ENCODE measurements around the gene PARK7. TPM values are rescaled to one million over a fixed set of nuclear protein-coding genes. Genes with fewer than 3 reads are reported as not detected.

PARK7 gene
- total RNA-seq, 2 experiments from 2014 or later: 261 to 275 TPM

DNA sequence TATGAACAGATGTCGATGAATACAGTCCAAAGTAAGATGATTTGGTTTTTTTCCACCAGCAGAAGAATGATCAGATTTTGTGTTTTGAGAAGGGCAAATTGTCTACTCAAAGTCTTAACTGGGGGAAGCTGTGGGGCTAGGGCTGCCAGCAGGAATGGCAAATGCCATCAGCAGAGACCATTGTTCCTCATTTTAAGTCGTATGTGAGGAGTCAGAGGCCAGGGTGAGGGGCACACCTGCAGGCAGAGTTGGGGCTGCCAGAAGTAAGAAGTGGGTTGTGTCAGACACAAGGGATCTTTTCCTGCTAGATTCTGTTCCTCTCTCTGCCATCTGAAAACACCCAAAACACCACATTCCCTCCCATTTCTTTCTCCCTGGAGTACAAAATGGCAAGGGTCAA, 8.7 kb downstream of the PARK7 start:
- H3K4me3 Mint-ChIP-seq: no peak overlapping the region
- POLR2A ChIA-PET: interaction anchor here (1.4 kb wide), 1 partner anchor 9 kb away, joined by 6 read pairs; the partner anchor contains the start of gene PARK7

DNA sequence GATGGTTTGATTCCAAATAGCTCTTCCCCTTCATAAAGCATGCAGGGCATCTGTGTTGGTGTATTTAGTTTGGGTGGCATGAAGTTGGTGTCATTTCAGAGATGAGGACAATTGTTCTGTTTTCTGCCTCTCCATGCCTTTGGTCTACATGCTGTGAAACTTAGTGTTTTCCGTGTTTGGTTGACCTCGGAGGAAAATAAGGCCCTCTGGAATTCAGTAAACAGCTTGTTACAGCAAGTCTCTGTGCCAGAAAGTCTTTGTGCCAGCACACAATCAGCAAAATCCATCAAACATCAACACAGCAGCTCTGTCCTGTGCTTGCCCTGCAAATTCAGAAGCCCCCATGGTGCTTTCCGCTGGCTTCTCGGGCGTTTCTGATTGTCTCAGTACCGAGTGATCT, 9.5 kb downstream of the PARK7 start:
- Mint-ChIP-seq H3K9me3 (no peaks in the 10 kb centered on the region), H3K27me3 (no peaks in the 10 kb centered on the region), H3K36me3 (ENCODE audit: low read depth) (peaks cover 63% of the 10 kb centered on the region), H3K4me3 (no peak overlapping the region), H3K27ac (no peak overlapping the region), H3K4me1 (peaks cover 20% of the 10 kb centered on the region)
- ChIA-PET CTCF (no interaction called here), POLR2A (interaction anchor here (1.4 kb wide), 1 partner anchor 9 kb away, joined by 6 read pairs; the partner anchor contains the start of gene PARK7)
- DNase-seq: no peak

More for the DNA sequence above, 8.7 kb downstream of the PARK7 start:
- no peak overlapping the region for H3K27ac Mint-ChIP-seq
- no peaks in the 10 kb centered on the region for H3K9me3 Mint-ChIP-seq
- DNase-seq: no peak
- peaks cover 66% of the 10 kb centered on the region for H3K36me3 Mint-ChIP-seq (ENCODE audit: low read depth)
- CTCF ChIA-PET: no interaction called here
- no peaks in the 10 kb centered on the region for H3K27me3 Mint-ChIP-seq
- H3K4me1 Mint-ChIP-seq: peaks cover 24% of the 10 kb centered on the region

DNA sequence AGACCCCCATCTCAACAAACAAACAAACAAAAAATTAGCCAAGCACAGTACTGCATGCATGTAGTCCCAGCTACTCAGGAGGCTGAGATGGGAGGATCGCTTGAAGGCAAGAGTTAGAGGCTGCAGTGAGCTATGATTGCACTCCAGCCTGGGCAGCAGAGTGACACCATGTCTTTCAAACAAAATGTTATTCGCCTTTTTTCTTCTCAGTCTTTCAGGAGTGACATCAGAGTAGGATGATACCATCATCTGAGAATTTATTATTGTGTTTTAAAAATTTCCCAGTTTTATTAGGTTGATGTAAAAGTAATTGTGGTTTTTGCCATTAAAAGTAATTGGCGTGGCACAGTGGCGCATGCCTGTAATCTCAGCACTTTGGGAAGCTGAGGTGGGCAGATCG, 10.8 kb downstream of the PARK7 start:
- ChIA-PET CTCF (interaction anchor here (0.6 to 2.1 kb wide), 3 partner anchors 9 to 201 kb away, joined by 3 to 4 read pairs (median 3); no protein-coding TSS in a partner anchor), POLR2A (interaction anchor here (1.4 kb wide), 1 partner anchor 10 kb away, joined by 7 read pairs; the partner anchor contains the start of gene PARK7)
- H3K27ac Mint-ChIP-seq: no peak overlapping the region
- no peak overlapping the region for H3K4me3 Mint-ChIP-seq
- no peaks in the 10 kb centered on the region for H3K27me3 Mint-ChIP-seq
- H3K9me3 Mint-ChIP-seq: no peaks in the 10 kb centered on the region
- H3K4me1 Mint-ChIP-seq: peaks cover 10% of the 10 kb centered on the region
- H3K36me3 Mint-ChIP-seq (ENCODE audit: low read depth): peaks cover 58% of the 10 kb centered on the region
- DNase-seq: no peak

DNA sequence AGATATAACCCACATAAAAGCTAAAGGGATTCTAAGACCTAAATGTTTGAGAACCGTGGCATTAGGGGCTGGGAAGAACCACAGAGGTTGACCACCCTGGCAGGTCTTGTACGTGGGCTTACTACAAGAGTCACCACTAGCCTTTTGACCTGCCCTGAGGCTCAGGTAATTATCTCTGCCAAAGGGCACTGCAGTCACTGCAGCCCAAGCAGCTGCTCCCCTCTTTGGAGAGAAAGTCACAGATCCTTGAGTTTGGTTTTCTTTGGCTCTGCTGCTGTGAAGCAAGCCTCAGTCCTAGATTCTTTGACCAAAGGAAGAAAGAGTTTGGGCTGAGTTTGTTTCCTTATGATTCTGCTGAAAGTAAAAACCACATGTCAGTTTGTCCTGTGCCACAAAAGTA, 11.6 kb downstream of the PARK7 start:
- peaks cover 5% of the 10 kb centered on the region for H3K4me1 Mint-ChIP-seq
- no peaks in the 10 kb centered on the region for H3K9me3 Mint-ChIP-seq
- no peak overlapping the region for H3K27ac Mint-ChIP-seq
- H3K4me3 Mint-ChIP-seq: no peak overlapping the region
- no peak for DNase-seq
- ChIA-PET POLR2A (interaction anchor here (1.4 kb wide), 1 partner anchor 11 kb away, joined by 7 read pairs; the partner anchor contains the start of gene PARK7), CTCF (interaction anchor here (0.6 to 2.1 kb wide), 3 partner anchors 9 to 200 kb away, joined by 3 to 4 read pairs (median 3); no protein-coding TSS in a partner anchor)
- H3K27me3 Mint-ChIP-seq: no peaks in the 10 kb centered on the region
- H3K36me3 Mint-ChIP-seq (ENCODE audit: low read depth): peaks cover 58% of the 10 kb centered on the region

DNA sequence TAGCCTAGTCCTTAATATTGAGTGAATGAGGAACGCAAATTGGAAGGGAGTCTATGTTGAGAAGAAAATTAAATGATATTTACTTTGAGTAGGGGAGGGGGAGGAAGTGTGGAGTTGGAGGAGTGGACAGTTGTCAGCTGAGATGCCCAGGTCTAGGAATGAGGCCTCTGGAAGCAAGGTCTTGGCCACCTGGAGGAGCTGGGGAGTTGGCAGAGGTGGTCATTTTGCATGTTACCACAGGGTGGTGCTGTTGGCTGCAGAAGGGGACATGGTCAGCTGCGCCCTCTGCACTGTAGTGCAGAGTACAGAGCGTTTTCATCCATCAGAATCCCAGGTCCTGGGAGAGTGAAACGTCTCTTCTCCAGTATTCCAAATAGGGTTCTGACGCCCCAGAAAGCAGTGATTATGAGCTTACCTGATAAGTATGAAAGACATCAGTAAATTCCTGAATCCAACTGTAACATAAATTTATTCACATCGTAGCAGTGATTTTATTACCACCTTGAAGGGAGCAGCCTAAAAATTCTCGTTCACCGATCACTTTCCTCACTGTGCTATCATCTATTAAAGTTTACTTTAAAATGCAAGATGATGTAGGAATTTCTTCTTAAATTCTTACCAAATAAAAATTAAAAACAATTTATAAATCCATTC, 13.8 kb downstream of the PARK7 start:
- H3K4me1 Mint-ChIP-seq: peaks cover 8% of the 10 kb centered on the region
- H3K4me3 Mint-ChIP-seq: no peak overlapping the region
- peak; percentile 37 for DNase-seq
- peak overlapping the region; percentile 34 for H3K27ac Mint-ChIP-seq
- H3K9me3 Mint-ChIP-seq: no peaks in the 10 kb centered on the region
- ChIA-PET POLR2A (interaction anchor here (1.0 to 1.9 kb wide), 3 partner anchors 12 to 26 kb away, joined by 3 to 5 read pairs (median 4); partner anchors contain the start of gene PARK7), CTCF (interaction anchor here (0.6 to 2.8 kb wide), 20 partner anchors 8 to 374 kb away, joined by 3 to 20 read pairs (median 4); no protein-coding TSS in a partner anchor)
- H3K36me3 Mint-ChIP-seq (ENCODE audit: low read depth): peaks cover 57% of the 10 kb centered on the region
- H3K27me3 Mint-ChIP-seq: no peaks in the 10 kb centered on the region

DNA sequence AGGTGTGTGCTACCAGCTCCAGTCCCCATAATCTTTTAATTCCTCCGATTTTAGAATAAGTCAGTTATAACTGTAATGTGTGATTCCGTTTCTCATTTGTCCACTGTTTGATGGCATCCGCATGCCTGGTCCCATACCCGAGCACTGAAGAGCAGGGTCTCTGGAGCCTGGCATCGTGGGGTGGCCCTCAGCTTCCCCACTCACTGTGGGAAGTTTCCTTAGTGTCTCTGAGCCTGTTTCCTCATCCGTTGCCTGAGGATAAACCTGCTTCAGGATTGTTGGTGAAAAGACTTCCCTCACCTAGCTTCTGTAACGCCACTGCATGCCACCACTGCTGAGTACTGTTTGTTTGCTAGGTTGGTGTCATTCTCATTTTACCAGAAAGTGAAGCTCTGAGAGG, 19.5 kb downstream of the PARK7 start:
- Mint-ChIP-seq H3K4me3 (no peak overlapping the region), H3K27ac (peak overlapping the region; percentile 7), H3K4me1 (peaks cover 9% of the 10 kb centered on the region), H3K27me3 (no peaks in the 10 kb centered on the region), H3K36me3 (ENCODE audit: low read depth) (peaks cover 63% of the 10 kb centered on the region), H3K9me3 (no peaks in the 10 kb centered on the region)
- DNase-seq: no peak
- ChIA-PET CTCF (interaction anchor here (0.7 to 3.6 kb wide), 6 partner anchors 8 to 368 kb away, joined by 3 to 14 read pairs (median 4); partner anchors contain the start of gene TNFRSF9), POLR2A (no interaction called here)

DNA sequence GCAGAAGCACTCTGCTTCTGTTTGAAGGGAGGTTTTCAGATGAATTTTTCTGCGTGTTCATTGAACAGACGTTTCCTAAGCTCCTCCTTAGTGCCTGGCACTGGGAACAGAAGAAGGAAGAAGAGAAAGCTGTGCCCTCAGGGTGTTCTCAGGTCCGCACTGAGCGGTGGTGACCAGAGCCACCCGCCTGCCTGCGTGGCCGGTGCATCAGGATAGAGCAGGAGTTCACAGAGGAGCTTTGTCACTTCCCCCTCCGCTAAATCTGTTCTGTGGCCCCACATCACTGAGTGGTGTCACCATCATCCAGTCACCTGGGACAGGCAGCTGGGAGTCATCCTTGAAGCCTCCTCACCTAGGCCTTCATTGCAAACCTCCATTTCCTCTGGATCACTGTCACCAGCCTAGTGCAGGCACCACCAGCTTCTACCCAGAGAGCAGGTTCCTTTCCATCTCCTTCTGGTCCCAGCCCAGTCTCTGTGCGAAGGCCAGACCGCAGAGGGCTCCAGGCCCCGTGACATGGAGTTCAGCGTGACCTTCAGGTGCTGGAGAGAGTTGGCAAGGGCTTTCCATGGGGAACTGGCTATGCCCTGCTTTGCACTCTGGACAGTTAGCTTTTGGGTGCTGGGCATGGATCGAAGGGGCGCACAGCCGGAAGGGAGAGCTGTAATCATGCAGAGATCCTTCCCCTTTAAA, 21.7 kb downstream of the PARK7 start:
- DNase-seq: no peak
- POLR2A ChIA-PET: interaction anchor here (1.1 to 1.4 kb wide), 2 partner anchors 22 to 367 kb away, joined by 3 to 4 read pairs; partner anchors contain the start of gene PARK7
- Mint-ChIP-seq H3K4me1 (peaks cover 15% of the 10 kb centered on the region), H3K27me3 (no peaks in the 10 kb centered on the region), H3K9me3 (no peaks in the 10 kb centered on the region), H3K36me3 (ENCODE audit: low read depth) (peaks cover 70% of the 10 kb centered on the region), H3K27ac (no peak overlapping the region), H3K4me3 (no peak overlapping the region)
- CTCF ChIA-PET: interaction anchor here (0.6 to 3.6 kb wide), 10 partner anchors 8 to 865 kb away, joined by 3 to 20 read pairs (median 4); partner anchors contain the start of gene TNFRSF9

DNA sequence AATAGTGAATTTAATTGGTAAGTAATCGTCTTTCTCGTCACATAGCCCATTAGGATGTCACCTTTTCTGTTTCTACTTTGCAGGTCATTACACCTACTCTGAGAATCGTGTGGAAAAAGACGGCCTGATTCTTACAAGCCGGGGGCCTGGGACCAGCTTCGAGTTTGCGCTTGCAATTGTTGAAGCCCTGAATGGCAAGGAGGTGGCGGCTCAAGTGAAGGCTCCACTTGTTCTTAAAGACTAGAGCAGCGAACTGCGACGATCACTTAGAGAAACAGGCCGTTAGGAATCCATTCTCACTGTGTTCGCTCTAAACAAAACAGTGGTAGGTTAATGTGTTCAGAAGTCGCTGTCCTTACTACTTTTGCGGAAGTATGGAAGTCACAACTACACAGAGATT, 23.3 kb downstream of the PARK7 start:
- peaks cover 14% of the 10 kb centered on the region for H3K4me1 Mint-ChIP-seq
- CTCF ChIA-PET: interaction anchor here (3.0 kb wide), 1 partner anchor 9 kb away, joined by 20 read pairs; no protein-coding TSS in a partner anchor
- no peak for DNase-seq
- no peak overlapping the region for H3K27ac Mint-ChIP-seq
- H3K9me3 Mint-ChIP-seq: no peaks in the 10 kb centered on the region
- POLR2A ChIA-PET: no interaction called here
- H3K27me3 Mint-ChIP-seq: no peaks in the 10 kb centered on the region
- H3K4me3 Mint-ChIP-seq: no peak overlapping the region
- H3K36me3 Mint-ChIP-seq (ENCODE audit: low read depth): peaks cover 62% of the 10 kb centered on the region

DNA sequence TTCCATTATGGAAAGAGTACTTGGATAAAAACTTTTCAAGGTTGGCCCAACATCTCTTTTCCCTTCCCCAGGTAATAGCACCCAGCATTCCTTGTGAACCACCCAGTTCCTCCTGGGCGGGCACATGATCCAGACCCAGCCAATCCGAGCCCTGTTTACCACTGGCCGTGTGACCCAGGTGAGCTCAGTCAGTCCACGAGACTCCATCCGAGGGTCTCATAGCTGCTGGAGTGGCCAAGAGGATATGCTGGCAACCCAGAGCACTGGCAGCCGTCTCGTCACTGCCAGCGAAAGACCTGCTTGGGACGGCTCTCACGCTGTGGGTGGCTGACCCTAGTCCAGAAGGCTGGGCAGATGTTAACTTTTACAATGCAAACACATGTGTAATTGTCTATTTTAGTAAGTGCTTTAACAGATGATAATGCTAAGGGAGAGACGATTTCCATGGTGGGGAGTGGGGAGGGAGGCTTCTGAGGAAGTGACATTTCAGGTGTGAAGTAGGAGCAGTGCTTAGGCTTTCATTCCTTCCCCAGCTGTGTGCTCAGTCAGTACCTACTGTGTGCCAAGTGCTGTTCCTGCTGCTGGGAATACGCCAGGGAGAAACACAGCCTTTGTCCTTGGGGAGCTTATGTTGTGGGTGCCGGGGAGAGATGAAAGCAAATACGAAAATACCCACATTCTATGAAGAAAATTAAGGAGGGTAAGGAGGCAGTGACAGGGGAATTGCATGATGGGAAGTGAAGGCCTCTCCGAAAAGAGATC, 24.5 kb downstream of the PARK7 start:
- DNase-seq: no peak
- ChIA-PET CTCF (interaction anchor here (1.6 to 3.0 kb wide), 2 partner anchors 10 to 11 kb away, joined by 5 to 20 read pairs; no protein-coding TSS in a partner anchor), POLR2A (interaction anchor here (1.2 kb wide), 1 partner anchor 25 kb away, joined by 3 read pairs; no protein-coding TSS in a partner anchor)

DNA sequence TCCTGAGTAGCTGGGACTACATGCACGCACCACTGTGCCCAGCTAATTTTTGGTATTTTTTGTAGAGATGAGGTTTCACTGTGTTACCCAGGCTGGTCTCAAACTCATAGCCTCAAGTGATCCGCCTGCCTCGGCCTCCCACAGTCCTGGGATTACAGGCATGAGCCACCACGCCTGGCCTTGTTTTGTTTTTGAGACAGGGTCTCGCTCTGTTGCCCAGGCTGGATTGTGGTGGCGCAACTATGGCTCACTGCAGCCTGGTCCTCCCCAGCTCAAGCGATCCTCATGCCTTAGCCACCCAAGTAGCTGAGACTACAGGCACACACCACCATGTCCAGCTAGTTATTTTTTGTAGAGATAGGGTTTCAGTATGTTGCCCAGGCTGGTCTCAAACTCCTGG, 26.0 kb downstream of the PARK7 start:
- POLR2A ChIA-PET: no interaction called here
- Mint-ChIP-seq H3K27me3 (no peaks in the 10 kb centered on the region), H3K4me1 (peaks cover 7% of the 10 kb centered on the region), H3K36me3 (ENCODE audit: low read depth) (peaks cover 61% of the 10 kb centered on the region), H3K27ac (no peak overlapping the region), H3K4me3 (no peak overlapping the region), H3K9me3 (no peaks in the 10 kb centered on the region)
- CTCF ChIA-PET: interaction anchor here (0.7 to 1.6 kb wide), 3 partner anchors 12 to 1285 kb away, joined by 3 to 5 read pairs (median 5); no protein-coding TSS in a partner anchor
- no peak for DNase-seq

More for the DNA sequence above, 24.5 kb downstream of the PARK7 start:
- H3K4me1 Mint-ChIP-seq: peaks cover 11% of the 10 kb centered on the region
- H3K9me3 Mint-ChIP-seq: no peaks in the 10 kb centered on the region
- H3K36me3 Mint-ChIP-seq (ENCODE audit: low read depth): peaks cover 65% of the 10 kb centered on the region
- no peaks in the 10 kb centered on the region for H3K27me3 Mint-ChIP-seq
- H3K4me3 Mint-ChIP-seq: no peak overlapping the region
- no peak overlapping the region for H3K27ac Mint-ChIP-seq

DNA sequence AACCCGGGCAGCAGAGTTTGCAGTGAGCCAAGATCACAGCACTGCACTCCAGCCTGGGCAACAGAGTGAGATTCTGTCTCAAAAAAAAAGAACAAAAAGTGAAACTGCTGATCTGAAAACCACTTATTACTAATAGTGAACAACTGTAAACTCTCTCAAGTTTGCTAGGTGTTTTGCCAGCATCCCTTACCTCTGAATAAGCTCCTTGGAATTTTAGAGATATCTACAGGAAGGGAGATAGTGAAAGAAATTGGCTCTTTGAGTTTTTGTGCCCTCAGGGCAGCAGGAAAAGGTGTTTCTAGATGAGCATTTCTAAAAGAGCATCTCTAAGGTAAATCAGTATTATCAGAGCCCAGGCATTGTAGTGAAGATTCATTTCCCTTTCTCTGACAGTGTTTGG, 27.1 kb downstream of the PARK7 start:
- no peak for DNase-seq
- Mint-ChIP-seq H3K9me3 (no peaks in the 10 kb centered on the region), H3K36me3 (ENCODE audit: low read depth) (peaks cover 53% of the 10 kb centered on the region), H3K4me3 (no peak overlapping the region), H3K27me3 (no peaks in the 10 kb centered on the region), H3K4me1 (peaks cover 7% of the 10 kb centered on the region), H3K27ac (no peak overlapping the region)
- CTCF ChIA-PET: interaction anchor here (0.7 to 1.3 kb wide), 2 partner anchors 13 to 27 kb away, joined by 3 to 5 read pairs; no protein-coding TSS in a partner anchor
- POLR2A ChIA-PET: no interaction called here

DNA sequence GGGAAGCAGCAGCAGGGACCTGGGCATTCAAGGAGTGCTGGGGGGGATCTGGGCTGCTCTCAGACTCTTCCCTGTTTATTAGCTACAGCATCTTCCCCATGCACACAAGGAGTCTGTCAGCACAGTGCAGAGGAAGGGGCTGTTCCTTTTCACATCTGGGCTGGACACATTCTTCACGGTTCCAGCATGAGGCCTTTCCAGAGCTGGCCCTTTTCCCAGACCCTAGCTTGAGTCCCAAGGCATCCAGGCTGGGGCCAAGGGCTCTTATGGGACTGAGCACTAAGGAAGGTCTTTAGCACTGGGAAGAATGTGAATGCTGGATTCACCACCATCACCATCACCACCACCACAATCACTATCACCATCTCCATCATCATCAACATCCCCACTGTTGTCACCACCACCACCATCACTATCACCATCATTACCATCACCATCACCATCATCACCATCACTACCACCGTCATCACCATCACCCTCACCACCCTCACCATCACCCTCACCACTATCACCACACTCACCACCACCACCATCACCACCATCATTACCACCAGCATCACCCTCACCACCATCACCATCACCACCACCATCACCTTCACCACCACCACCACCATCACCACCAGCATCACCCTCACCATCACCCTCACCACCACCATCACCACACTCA, 28.4 kb downstream of the PARK7 start:
- Mint-ChIP-seq H3K27me3 (no peaks in the 10 kb centered on the region), H3K36me3 (ENCODE audit: low read depth) (peaks cover 40% of the 10 kb centered on the region), H3K4me3 (no peak overlapping the region), H3K27ac (peak overlapping the region; percentile 32), H3K4me1 (peaks cover 10% of the 10 kb centered on the region), H3K9me3 (no peaks in the 10 kb centered on the region)
- POLR2A ChIA-PET: no interaction called here
- CTCF ChIA-PET: interaction anchor here (0.7 kb wide), 1 partner anchor 11 kb away, joined by 7 read pairs; no protein-coding TSS in a partner anchor
- DNase-seq: no peak

All from activated CD4-positive, alpha-beta memory T cell treated with anti-CD3 and anti-CD28 coated beads, Interleukin-2, amount 10 ng/mL, durations not matched to agents 7 days and 5 days (primary cell).